Epithelial cell of proximal tubule (primary cell): ENCODE measurements around the gene UBL7. TPM values are rescaled to one million over a fixed set of nuclear protein-coding genes. Genes with fewer than 3 reads are reported as not detected.
"Not testable (repeated sequence)": the region's sequence is repeated elsewhere in the genome, so short reads cannot be mapped to it uniquely, and the experiment has no call there.

ENCODE experiments used
- DNase-seq: peaks from one replicate; pipeline ENCODE4 v3.0.0-alpha.2; 2011; ENCODE audit warnings: low read depth
- H3K4me3 ChIP-seq: 2 replicates; pipeline ENCODE4 v1.5.1; 2011; ENCODE audit warnings: low read depth, mild to moderate bottlenecking, low read length
- CTCF ChIP-seq: conservative IDR thresholded peaks from 2 replicates; pipeline ENCODE4 v1.5.1; 2012; ENCODE audit warnings: low read depth, mild to moderate bottlenecking, low read length
- total RNA-seq: library from RNA; depleted of rRNA; stranded (reverse); fragments of >200 nt; gene quantifications from 2 replicates; pipeline ENCODE4 v1.2.3, GENCODE V29; 2015

UBL7 gene
- total RNA-seq, 1 donor from 2014 or later, result 57.8 TPM

- H3K4me3 ChIP-seq, result no peak overlapping the region
- no peak for TF ChIP-seq CTCF
- no peak for DNase-seq
Observed at GRCh38 chr15:74463634-74464033, 2.7 kb upstream of the UBL7 start.

- DNase-seq, result no peak
- TF ChIP-seq CTCF, result no peak
Observed at GRCh38 chr15:74461847-74462511, 1.0 kb upstream of the UBL7 start.

GRCh38 chr15:74460298-74460697 is 662 bp downstream of the UBL7 start:
- TF ChIP-seq CTCF, result no peak

More at GRCh38 chr15:74461847-74462511, 1.0 kb upstream of the UBL7 start:
- peak overlapping the region; percentile 94 for H3K4me3 ChIP-seq

GRCh38 chr15:74459798-74460197 is 1.2 kb downstream of the UBL7 start:
- H3K4me3 ChIP-seq, DNase-seq: not testable (repeated sequence)

More at GRCh38 chr15:74460298-74460697, 662 bp downstream of the UBL7 start:
- DNase-seq, result no peak
- H3K4me3 ChIP-seq, result peak overlapping the region; percentile 94

GRCh38 chr15:74458473-74458872 is 2.5 kb downstream of the UBL7 start:
- no peak for TF ChIP-seq CTCF
- DNase-seq, result no peak
- H3K4me3 ChIP-seq, result no peak overlapping the region

GRCh38 chr15:74457036-74457435 is 3.9 kb downstream of the UBL7 start:
- not testable (repeated sequence) for H3K4me3 ChIP-seq, DNase-seq

- no peak overlapping the region for H3K4me3 ChIP-seq
- no peak for TF ChIP-seq CTCF
- no peak for DNase-seq
Observed at GRCh38 chr15:74454764-74455500, 6.0 kb downstream of the UBL7 start.
